ENCODE measurements around the gene ACTR3.

ACTR3 gene

GRCh38 chr2:113996671-113997594, 107.0 kb downstream of the ACTR3 start:
- DNase-seq (ENCODE audit: low read depth in 1 of 2, low spot score in 1 of 2): no peak
- TF ChIP-seq SPI1 (IDR thresholded peaks at IDR 0.05; ENCODE audit: borderline replicate concordance, low read depth) (no peak), POLR2AphosphoS5 (IDR thresholded peaks at IDR 0.05; ENCODE audit: low read depth) (no peak)
- Histone ChIP-seq H3K27ac (replicated peaks) (no peak overlapping the region), H3K27me3 (ENCODE audit: insufficient read depth, poor library complexity, severe bottlenecking) (no peaks in the 10 kb centered on the region), H3K4me3 (replicated peaks; ENCODE audit: insufficient read depth, low read length) (no peak overlapping the region)

GRCh38 chr2:114001152-114001551, 111.3 kb downstream of the ACTR3 start:
- Histone ChIP-seq H3K27ac (replicated peaks) (no peak overlapping the region), H3K27me3 (ENCODE audit: insufficient read depth, poor library complexity, severe bottlenecking) (no peaks in the 10 kb centered on the region), H3K4me3 (replicated peaks; ENCODE audit: insufficient read depth, low read length) (no peak overlapping the region)
- TF ChIP-seq GABPA (IDR thresholded peaks at IDR 0.05; ENCODE audit: low read depth) (no peak), SPI1 (IDR thresholded peaks at IDR 0.05; ENCODE audit: borderline replicate concordance, low read depth) (no peak)
- DNase-seq (ENCODE audit: low read depth in 1 of 2, low spot score in 1 of 2): no peak

GRCh38 chr2:114001937-114002336, 112.0 kb downstream of the ACTR3 start:
- no peak for DNase-seq (ENCODE audit: low read depth in 1 of 2, low spot score in 1 of 2)
- TF ChIP-seq CTCF (IDR thresholded peaks at IDR 0.05; ENCODE audit: insufficient read depth, low read length): no peak
- TF ChIP-seq POLR2AphosphoS5 (IDR thresholded peaks at IDR 0.05; ENCODE audit: low read depth): no peak
- TF ChIP-seq GABPA (IDR thresholded peaks at IDR 0.05; ENCODE audit: low read depth): no peak
- no peak for TF ChIP-seq REST (IDR thresholded peaks at IDR 0.05; ENCODE audit: insufficient replicate concordance, low read depth)
- no peak for TF ChIP-seq SPI1 (IDR thresholded peaks at IDR 0.05; ENCODE audit: borderline replicate concordance, low read depth)
- H3K27ac ChIP-seq (replicated peaks): no peak overlapping the region
- H3K27me3 ChIP-seq (ENCODE audit: insufficient read depth, poor library complexity, severe bottlenecking): no peaks in the 10 kb centered on the region
- no peak overlapping the region for H3K4me3 ChIP-seq (replicated peaks; ENCODE audit: insufficient read depth, low read length)

- no peak for TF ChIP-seq POLR2AphosphoS5 (IDR thresholded peaks at IDR 0.05; ENCODE audit: low read depth)
- TF ChIP-seq SPI1 (IDR thresholded peaks at IDR 0.05; ENCODE audit: borderline replicate concordance, low read depth): no peak
- TF ChIP-seq GABPA (IDR thresholded peaks at IDR 0.05; ENCODE audit: low read depth): no peak
- TF ChIP-seq CTCF (IDR thresholded peaks at IDR 0.05; ENCODE audit: insufficient read depth, low read length): no peak
- TF ChIP-seq REST (IDR thresholded peaks at IDR 0.05; ENCODE audit: insufficient replicate concordance, low read depth): no peak
- DNase-seq (ENCODE audit: low read depth in 1 of 2, low spot score in 1 of 2): no peak
- no peaks in the 10 kb centered on the region for H3K27me3 ChIP-seq (ENCODE audit: insufficient read depth, poor library complexity, severe bottlenecking)
- H3K4me3 ChIP-seq (replicated peaks; ENCODE audit: insufficient read depth, low read length): no peak overlapping the region
- H3K27ac ChIP-seq (replicated peaks): no peak overlapping the region
These were observed 115.4 kb downstream of the ACTR3 start for GRCh38 chr2:114005110-114005783.

All from HL-60 (cell line).